Measurements from ENCODE around the gene VWA7. TPM values are rescaled to one million over a fixed set of nuclear protein-coding genes. Genes with fewer than 3 reads are reported as not detected.

VWA7 gene
- total and polyA plus RNA-seq, 4 donors, result 0.23 to 1.3 (median 0.58) TPM; not detected in 1

DNA sequence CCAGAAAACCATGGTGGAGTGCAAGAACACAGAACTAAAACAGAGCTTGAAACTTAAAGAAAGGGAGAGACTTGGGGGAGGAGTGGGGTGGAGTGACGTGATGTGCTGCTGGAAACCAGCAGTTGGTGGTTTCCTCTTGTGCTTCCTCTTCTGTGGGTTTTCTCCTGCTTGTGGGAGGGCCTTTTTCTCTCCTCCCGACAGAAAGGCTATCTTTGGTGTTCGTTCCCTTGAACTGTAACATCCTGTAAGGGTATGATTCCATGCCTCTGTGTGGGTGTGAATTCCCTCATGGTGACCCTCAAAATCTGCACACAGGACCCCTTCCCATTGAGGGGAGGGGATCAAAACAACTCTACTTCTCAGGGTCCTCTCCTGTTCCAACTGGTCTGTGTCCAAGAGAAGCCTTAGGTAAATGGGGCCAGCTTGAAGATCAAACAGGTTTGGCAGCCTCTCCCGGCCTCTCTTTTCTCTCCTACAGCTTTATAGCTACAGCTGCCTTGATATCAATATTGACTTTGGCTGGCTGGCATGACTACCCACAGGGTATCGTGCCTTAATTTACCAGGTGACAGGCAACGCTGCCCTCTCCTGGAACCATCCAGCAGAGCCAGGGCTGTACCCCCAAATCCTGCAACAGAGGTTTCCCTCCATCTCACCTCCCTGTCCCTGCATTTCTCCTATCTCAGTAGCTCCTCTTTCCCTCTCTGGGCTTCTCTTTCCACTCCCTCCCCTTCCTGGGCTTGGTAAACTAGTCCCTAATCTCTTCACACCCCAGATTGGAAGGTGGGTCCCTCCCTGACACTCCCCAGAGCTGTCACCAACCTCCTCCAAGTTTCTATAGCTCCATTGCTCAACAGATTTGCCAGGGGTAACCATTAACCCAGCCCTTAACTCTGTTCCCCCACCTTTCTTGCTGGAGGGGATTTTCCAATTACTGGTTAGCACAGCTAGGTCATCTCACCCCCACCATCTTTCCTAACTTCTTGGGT is 38.8 kb downstream of the VWA7 start:
- H3K27ac ChIP-seq (ENCODE audit: low read depth in 1 of 2, low read length in 2 of 2), result no peak overlapping the region
- DNase-seq, result peak in 1 of 2 donors; percentile 79
- intact Hi-C loops (cut with DNase I), result loop anchor here (5.0 kb wide), 2 partner anchors 54 to 59 kb away; partner anchors contain the start of gene VARS1 (in 1 of the 2)

DNA sequence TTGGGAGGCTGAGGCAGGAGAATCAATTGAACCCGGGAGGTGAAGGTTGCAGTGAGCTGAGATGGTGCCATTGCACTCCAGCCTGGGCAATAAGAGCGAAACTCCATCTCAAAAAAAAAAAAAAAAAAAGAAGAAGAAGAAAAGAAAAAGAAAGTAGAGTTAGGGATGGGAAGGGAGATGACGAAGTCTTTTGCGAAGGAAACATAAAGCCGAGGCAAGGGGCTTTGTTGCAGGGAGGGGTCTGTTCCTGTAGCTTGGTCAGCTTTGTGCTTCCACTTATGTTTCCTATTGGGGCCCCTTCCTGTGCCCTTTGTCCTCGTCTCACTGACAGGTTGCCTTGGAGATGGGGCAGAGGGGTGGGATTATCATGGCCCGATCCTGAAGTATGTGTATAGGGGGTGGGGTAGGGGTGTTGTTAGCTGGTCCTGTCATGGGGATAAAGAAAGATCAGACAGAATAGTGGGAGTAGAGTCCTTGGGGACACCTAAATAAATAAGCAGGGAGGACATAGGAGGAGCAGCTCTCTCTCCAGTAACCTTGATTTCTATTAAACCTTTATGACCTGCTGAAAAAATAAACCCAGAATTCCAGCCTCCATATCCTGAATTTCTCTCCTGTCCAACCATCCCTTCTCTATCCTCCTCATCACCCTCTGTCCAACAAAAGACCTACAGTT is 39.7 kb downstream of the VWA7 start:
- Histone ChIP-seq H3K9me3 (ENCODE audit: control insufficient read depth, low read length) (no peaks in the 10 kb centered on the region), H3K36me3 (ENCODE audit: control insufficient read depth in 1 of 2, insufficient read depth in 2 of 2, low read length in 1 of 2) (peaks cover 2% of the 10 kb centered on the region in 2 donors), H3K27me3 (ENCODE audit: control insufficient read depth in 1 of 2, insufficient read depth in 2 of 2, low read length in 1 of 2) (no peaks in the 10 kb centered on the region), H3K27ac (ENCODE audit: low read depth in 1 of 2, low read length in 2 of 2) (no peak overlapping the region), H3K4me3 (ENCODE audit: low read length in 2 of 2) (no peak overlapping the region), H3K4me1 (ENCODE audit: control insufficient read depth in 1 of 2, insufficient read depth in 2 of 2, low read length in 2 of 2) (no peaks in the 10 kb centered on the region)
- 74 to 77% methylated on average over 7 of the region's 7 CpGs for WGBS, 2 donors
- intact Hi-C loops (cut with DNase I), result loop anchor here (5.0 kb wide), 2 partner anchors 55 to 60 kb away; partner anchors contain the start of gene VARS1 (in 1 of the 2)
- no peak for DNase-seq
- ATAC-seq (ENCODE audit: low FRiP score), result no peak

More for the DNA sequence above, 38.8 kb downstream of the VWA7 start:
- Histone ChIP-seq H3K4me3 (ENCODE audit: low read length in 2 of 2) (no peak overlapping the region), H3K9me3 (ENCODE audit: control insufficient read depth, low read length) (no peaks in the 10 kb centered on the region), H3K27me3 (ENCODE audit: control insufficient read depth in 1 of 2, insufficient read depth in 2 of 2, low read length in 1 of 2) (no peaks in the 10 kb centered on the region), H3K4me1 (ENCODE audit: control insufficient read depth in 1 of 2, insufficient read depth in 2 of 2, low read length in 2 of 2) (no peaks in the 10 kb centered on the region), H3K36me3 (ENCODE audit: control insufficient read depth in 1 of 2, insufficient read depth in 2 of 2, low read length in 1 of 2) (peaks cover 2% of the 10 kb centered on the region in 2 donors)
- no peak for ATAC-seq (ENCODE audit: low FRiP score)
- 21 to 22% methylated on average over 6 of the region's 6 CpGs for WGBS, 2 donors

DNA sequence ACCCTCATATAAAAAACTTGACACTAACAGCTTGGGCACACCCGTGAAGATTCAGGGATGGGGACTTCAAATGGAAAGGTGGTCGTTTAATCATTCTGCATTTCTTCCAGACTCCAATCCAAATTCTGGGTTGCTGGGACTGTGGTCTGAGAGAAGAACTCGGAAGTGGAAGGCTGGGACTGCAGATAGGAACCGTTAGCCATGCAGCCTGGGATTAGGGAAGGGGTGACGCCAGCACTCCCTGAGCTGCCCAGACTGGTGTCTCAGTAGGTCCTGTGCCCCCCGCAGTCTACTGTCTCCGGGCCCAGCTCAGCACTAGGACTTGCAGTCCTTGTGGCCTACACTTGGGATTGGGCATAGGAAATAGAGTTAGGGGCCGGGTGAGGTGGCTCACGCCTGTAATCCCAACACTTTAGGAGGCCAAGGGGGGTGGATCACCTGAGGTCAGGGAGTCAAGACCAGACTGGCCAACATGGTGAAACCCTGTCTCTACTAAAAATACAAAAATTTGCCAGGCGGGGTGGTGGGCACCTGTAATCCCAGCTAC is 40.3 kb downstream of the VWA7 start:
- intact Hi-C loops (cut with DNase I), result loop anchor here (1.0 to 5.0 kb wide), 3 partner anchors 55 to 93 kb away; partner anchors contain the start of gene VARS1 (in 1 of the 2)
- H3K9me3 ChIP-seq (ENCODE audit: control insufficient read depth, low read length), result no peaks in the 10 kb centered on the region
- H3K27me3 ChIP-seq (ENCODE audit: control insufficient read depth in 1 of 2, insufficient read depth in 2 of 2, low read length in 1 of 2), result no peaks in the 10 kb centered on the region
- H3K27ac ChIP-seq (ENCODE audit: low read depth in 1 of 2, low read length in 2 of 2), result peak overlapping the region in 1 of 2 donors; percentile 82
- ATAC-seq (ENCODE audit: low FRiP score) (no peak), DNase-seq (no peak)
- no peaks in the 10 kb centered on the region for H3K4me1 ChIP-seq (ENCODE audit: control insufficient read depth in 1 of 2, insufficient read depth in 2 of 2, low read length in 2 of 2)
- 33 to 37% methylated on average over 10 of the region's 10 CpGs for WGBS, 2 donors
- peaks cover 2% of the 10 kb centered on the region in 2 donors for H3K36me3 ChIP-seq (ENCODE audit: control insufficient read depth in 1 of 2, insufficient read depth in 2 of 2, low read length in 1 of 2)
- peak overlapping the region; percentile 78 to 90 for H3K4me3 ChIP-seq (ENCODE audit: low read length in 2 of 2)

DNA sequence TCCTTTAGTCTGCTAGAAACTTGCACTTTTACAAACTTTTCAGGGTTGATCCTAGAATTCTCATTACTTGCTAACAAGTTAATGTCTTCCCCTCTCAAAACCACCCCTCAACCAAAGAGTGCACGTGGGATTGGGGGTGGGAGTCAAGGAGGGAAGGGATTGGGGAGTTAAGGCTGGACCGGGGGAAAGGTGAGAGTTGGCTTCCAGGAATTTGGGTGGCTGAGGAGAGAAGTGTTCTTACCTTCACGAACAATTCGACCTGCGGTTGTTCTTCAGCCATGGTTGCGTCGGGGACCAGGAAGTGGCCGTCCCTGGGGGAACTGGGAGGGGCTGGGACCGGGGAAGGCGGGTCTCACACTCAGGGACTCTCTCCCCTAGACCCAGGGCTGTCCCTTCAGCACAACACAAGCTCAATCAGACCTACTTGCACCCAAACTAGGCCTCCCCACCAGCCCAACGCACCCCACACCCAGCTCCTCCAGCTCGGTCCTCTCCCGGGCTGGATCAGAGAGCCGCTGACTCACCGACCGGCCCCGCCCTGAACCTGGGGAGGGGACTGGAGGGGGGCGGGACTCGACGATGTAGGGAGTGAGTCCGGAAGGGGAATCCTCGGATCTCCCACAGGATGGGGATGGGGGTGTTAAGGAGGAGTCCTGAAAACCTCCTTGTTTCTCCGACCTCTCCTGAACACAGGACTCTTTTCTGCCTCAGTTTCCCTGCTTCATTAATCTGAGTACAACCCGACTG is 40.9 kb downstream of the VWA7 start, which contains the start of gene CLIC1:
TSS of gene CLIC1 (minus strand) at position 510 of the 747 bp plus-strand sequence. CDS start at position 280, 230 bp downstream.
- WGBS, 2 donors, result 0% methylated on average over 24 of the region's 24 CpGs
- intact Hi-C loops (cut with DNase I), result loop anchor here (1.0 to 5.0 kb wide), 3 partner anchors 56 to 94 kb away; partner anchors contain the start of gene VARS1 (in 1 of the 2)
- no peaks in the 10 kb centered on the region for H3K27me3 ChIP-seq (ENCODE audit: control insufficient read depth in 1 of 2, insufficient read depth in 2 of 2, low read length in 1 of 2)
- H3K4me1 ChIP-seq (ENCODE audit: control insufficient read depth in 1 of 2, insufficient read depth in 2 of 2, low read length in 2 of 2), result no peaks in the 10 kb centered on the region
- peak; percentile 93 to 97 for DNase-seq
- H3K4me3 ChIP-seq (ENCODE audit: low read length in 2 of 2), result peak within 1 kb of the TSS; percentile 78 to 90
- H3K27ac ChIP-seq (ENCODE audit: low read depth in 1 of 2, low read length in 2 of 2), result peak within 1 kb of the TSS; percentile 81 to 82
- peaks cover 2% of the 10 kb centered on the region in 2 donors for H3K36me3 ChIP-seq (ENCODE audit: control insufficient read depth in 1 of 2, insufficient read depth in 2 of 2, low read length in 1 of 2)
- ATAC-seq (ENCODE audit: low FRiP score), result peak; percentile 86
- H3K9me3 ChIP-seq (ENCODE audit: control insufficient read depth, low read length), result no peaks in the 10 kb centered on the region

DNA sequence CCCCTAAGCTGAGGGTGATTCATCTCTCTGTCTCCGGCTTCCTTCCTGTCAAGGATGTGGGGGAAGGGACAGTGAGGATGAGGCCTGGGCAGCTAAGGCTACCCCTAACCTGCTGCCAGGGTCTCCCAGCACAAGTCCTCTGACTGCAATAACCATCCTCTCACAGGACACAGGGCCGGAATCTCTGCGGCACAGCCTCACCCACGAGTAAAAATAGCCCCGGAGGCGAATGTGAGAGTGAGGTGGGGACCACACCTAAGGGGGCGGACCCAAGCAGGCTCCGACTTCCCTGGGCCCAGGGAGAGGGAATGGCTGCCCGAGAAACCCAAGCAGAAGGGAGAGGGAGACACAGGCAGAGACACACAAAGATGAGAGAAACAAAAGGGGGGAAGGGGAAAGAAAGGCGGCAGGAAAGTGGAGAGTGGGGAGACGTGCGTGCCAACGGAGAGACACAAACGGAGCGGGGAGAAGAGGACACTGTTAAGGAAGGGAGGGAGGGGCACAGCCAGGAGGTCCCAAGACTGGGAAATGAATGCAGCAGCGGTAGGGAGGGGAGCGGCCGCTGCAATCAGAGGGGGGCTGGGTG is 42.2 kb downstream of the VWA7 start:
- Histone ChIP-seq H3K9me3 (ENCODE audit: control insufficient read depth, low read length) (no peaks in the 10 kb centered on the region), H3K27me3 (ENCODE audit: control insufficient read depth in 1 of 2, insufficient read depth in 2 of 2, low read length in 1 of 2) (no peaks in the 10 kb centered on the region), H3K4me1 (ENCODE audit: control insufficient read depth in 1 of 2, insufficient read depth in 2 of 2, low read length in 2 of 2) (no peaks in the 10 kb centered on the region), H3K36me3 (ENCODE audit: control insufficient read depth in 1 of 2, insufficient read depth in 2 of 2, low read length in 1 of 2) (peaks cover 2% of the 10 kb centered on the region in 2 donors), H3K4me3 (ENCODE audit: low read length in 2 of 2) (peak overlapping the region; percentile 78 to 90), H3K27ac (ENCODE audit: low read depth in 1 of 2, low read length in 2 of 2) (peak overlapping the region; percentile 46 to 82)
- peak; percentile 70 to 81 for DNase-seq
- 0 to 1% methylated on average over 18 of the region's 18 CpGs for WGBS, 2 donors
- no peak for ATAC-seq (ENCODE audit: low FRiP score)
- intact Hi-C loops (cut with DNase I), result loop anchor here (5.0 kb wide), 3 partner anchors 57 to 442 kb away; partner anchors contain the start of genes AGPAT1 (in 1 of the 2), RNF5 (in 1 of the 2) and VARS1 (in 1 of the 2)

DNA sequence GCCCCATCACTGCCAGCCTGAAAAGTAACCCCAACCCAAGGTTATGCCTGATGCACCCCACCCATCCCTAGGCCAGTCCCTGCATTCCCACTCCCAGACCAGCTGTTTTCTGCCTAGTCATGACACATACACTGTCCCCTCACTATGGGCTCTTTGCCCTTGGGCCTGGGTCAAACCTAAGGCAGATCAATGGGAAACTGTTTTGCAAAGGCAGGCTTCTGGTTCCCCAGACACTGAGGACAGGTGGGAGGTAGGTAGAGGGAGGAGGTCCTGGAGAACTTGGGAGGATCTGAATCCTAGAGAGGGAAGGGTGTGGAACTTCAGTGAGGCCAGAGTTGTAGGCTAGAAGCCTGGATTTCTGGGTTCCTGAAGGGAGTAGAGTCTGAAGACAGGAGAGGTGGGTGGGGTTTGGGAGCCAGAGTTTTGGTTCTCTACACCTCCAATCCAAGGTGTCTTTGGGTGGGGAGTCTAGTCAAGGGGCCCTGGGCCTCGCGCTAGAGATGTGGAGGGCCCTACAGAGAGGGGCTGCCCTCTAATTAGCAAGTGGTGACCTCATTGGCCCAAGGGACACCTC is 42.8 kb downstream of the VWA7 start:
- WGBS, 2 donors, result 13 to 14% methylated on average over 2 of the region's 2 CpGs
- intact Hi-C loops (cut with DNase I), result loop anchor here in 1 of 2 donors (5.0 kb wide), 1 partner anchor 443 kb away; the partner anchor contains the start of genes AGPAT1 and RNF5
- peak overlapping the region in 1 of 2 donors; percentile 82 for H3K27ac ChIP-seq (ENCODE audit: low read depth in 1 of 2, low read length in 2 of 2)
- H3K4me1 ChIP-seq (ENCODE audit: control insufficient read depth in 1 of 2, insufficient read depth in 2 of 2, low read length in 2 of 2), result no peaks in the 10 kb centered on the region
- ATAC-seq (ENCODE audit: low FRiP score) (no peak), DNase-seq (no peak)
- no peaks in the 10 kb centered on the region for H3K9me3 ChIP-seq (ENCODE audit: control insufficient read depth, low read length)
- H3K36me3 ChIP-seq (ENCODE audit: control insufficient read depth in 1 of 2, insufficient read depth in 2 of 2, low read length in 1 of 2), result peaks cover 2% of the 10 kb centered on the region in 2 donors
- no peaks in the 10 kb centered on the region for H3K27me3 ChIP-seq (ENCODE audit: control insufficient read depth in 1 of 2, insufficient read depth in 2 of 2, low read length in 1 of 2)
- peak overlapping the region; percentile 78 to 90 for H3K4me3 ChIP-seq (ENCODE audit: low read length in 2 of 2)

DNA sequence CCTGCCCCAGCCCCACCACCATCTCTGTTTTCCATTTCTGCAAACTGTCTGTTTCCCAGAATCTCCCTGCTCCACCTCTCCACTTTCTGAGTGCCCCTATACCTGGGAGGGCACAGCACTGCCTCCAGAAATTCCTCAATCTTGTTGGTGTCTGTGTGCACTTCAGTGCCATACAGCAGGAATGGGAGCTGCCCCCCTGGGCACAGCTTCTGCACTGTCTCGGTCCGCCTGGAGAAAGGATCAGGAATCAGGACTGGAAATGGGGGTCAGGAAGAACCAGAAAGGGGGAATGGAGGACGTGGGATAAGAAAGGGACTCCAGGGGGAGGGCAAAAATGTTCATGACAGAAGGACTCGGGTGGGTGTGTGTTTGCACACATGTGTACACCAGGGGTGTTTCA is 43.4 kb downstream of the VWA7 start:
- Histone ChIP-seq H3K27me3 (ENCODE audit: control insufficient read depth in 1 of 2, insufficient read depth in 2 of 2, low read length in 1 of 2) (no peaks in the 10 kb centered on the region), H3K4me3 (ENCODE audit: low read length in 2 of 2) (no peak overlapping the region), H3K9me3 (ENCODE audit: control insufficient read depth, low read length) (no peaks in the 10 kb centered on the region), H3K4me1 (ENCODE audit: control insufficient read depth in 1 of 2, insufficient read depth in 2 of 2, low read length in 2 of 2) (no peaks in the 10 kb centered on the region), H3K27ac (ENCODE audit: low read depth in 1 of 2, low read length in 2 of 2) (no peak overlapping the region), H3K36me3 (ENCODE audit: control insufficient read depth in 1 of 2, insufficient read depth in 2 of 2, low read length in 1 of 2) (peaks cover 2% of the 10 kb centered on the region in 2 donors)
- WGBS, 2 donors, result 81 to 83% methylated on average over 4 of the region's 4 CpGs
- DNase-seq, result no peak
- intact Hi-C loops (cut with DNase I), result loop anchor here in 1 of 2 donors (5.0 kb wide), 1 partner anchor 444 kb away; the partner anchor contains the start of genes AGPAT1 and RNF5
- ATAC-seq (ENCODE audit: low FRiP score), result no peak
